K562 (cell line): ENCODE measurements around the gene HMGN1. TPM values are rescaled to one million over a fixed set of nuclear protein-coding genes. Genes with fewer than 3 reads are reported as not detected.

ENCODE experiments used
- ARHGAP35 ChIP-seq: fragments of 450-650 bp; IDR thresholded peaks from 2 replicates; pipeline ENCODE4 v1.6.1; 2018; ENCODE audit not compliant: partially characterized antibody
- BRF1 ChIP-seq: IDR thresholded peaks from 3 replicates; pipeline ENCODE4 v1.6.1; 2011; ENCODE audit warnings: borderline replicate concordance, mild to moderate bottlenecking; ENCODE audit not compliant: insufficient read length; ENCODE audit errors: extremely low read depth
- CBFA2T2 ChIP-seq: fragments of 450-650 bp; conservative IDR thresholded peaks from 2 replicates; pipeline ENCODE4 v1.6.1; 2017; ENCODE audit warnings: mild to moderate bottlenecking
- DPF2 ChIP-seq: fragments of 450-650 bp; IDR thresholded peaks from 2 replicates; pipeline ENCODE4 v1.6.1; 2016
- ELF4 ChIP-seq: fragments of 450-650 bp; formaldehyde crosslinking; IDR thresholded peaks from 2 replicates; pipeline ENCODE4 v1.4.0; 2022; ENCODE audit warnings: missing genetic modification characterization
- FOXO4 ChIP-seq: fragments of 450-650 bp; formaldehyde crosslinking; IDR thresholded peaks from 2 replicates; pipeline ENCODE4 v1.4.0; 2020; ENCODE audit warnings: mild to moderate bottlenecking, moderate library complexity
- HNRNPH1 ChIP-seq: fragments of 200-400 bp; formaldehyde crosslinking; optimal IDR thresholded peaks from 2 replicates; pipeline ENCODE3; 2017; ENCODE audit warnings: low read depth, mild to moderate bottlenecking, low read length, moderate library complexity
- IRF2 ChIP-seq: sonication (generic); formaldehyde crosslinking; IDR thresholded peaks from 2 replicates; pipeline ENCODE4 v1.8.1; 2022; ENCODE audit warnings: mild to moderate bottlenecking, missing genetic modification reagents
- KDM4B ChIP-seq, 2 experiments: fragments of 450-650 bp in 1 of 2; sonication (generic) in 1 of 2; IDR thresholded peaks; 2 replicates each; pipeline ENCODE4 v1.6.1; 2016 to 2017; ENCODE audit warnings: borderline replicate concordance in 2 of 2, antibody characterized with exemption in 1 of 2, low read depth in 1 of 2, mild to moderate bottlenecking in 1 of 2
- MAFG ChIP-seq: fragments of 450-650 bp; conservative IDR thresholded peaks from 2 replicates; pipeline ENCODE4 v1.6.1; 2016; ENCODE audit warnings: missing genetic modification characterization, missing compliant biosample characterization
- MYC ChIP-seq, 2 experiments: fragments of 250-450 bp in 1 of 2; sonication (Bioruptor Pico) in 1 of 2; IDR thresholded peaks; 2 replicates each; pipeline versions ENCODE4 v1.5.1 to v1.6.1; 2012 to 2021; ENCODE audit warnings: low read depth in 2 of 2, borderline replicate concordance in 1 of 2, improper control_type of control experiment in 1 of 2, low read length in 1 of 2, mild to moderate bottlenecking in 1 of 2, moderate library complexity in 1 of 2
- NR2C1 ChIP-seq, 2 experiments: fragments of 450-650 bp; IDR thresholded peaks; 2 replicates each; pipeline ENCODE4 v1.6.1; 2017; ENCODE audit warnings: mild to moderate bottlenecking in 2 of 2, antibody characterized with exemption in 1 of 2, inconsistent platforms in 1 of 2, missing compliant biosample characterization in 1 of 2, missing genetic modification characterization in 1 of 2
- NR2C2 ChIP-seq, 2 experiments: fragments of 200-800 bp in 1 of 2; sonication (Bioruptor generic) in 1 of 2; sonication (generic) in 1 of 2; formaldehyde crosslinking in 1 of 2; IDR thresholded peaks; 2 replicates each; pipeline versions ENCODE4 v1.6.1 to v1.8.0; 2016 to 2022; ENCODE audit warnings: mild to moderate bottlenecking in 1 of 2, missing compliant biosample characterization in 1 of 2, missing genetic modification characterization in 1 of 2, missing genetic modification reagents in 1 of 2
- RFX5 ChIP-seq: IDR thresholded peaks from 2 replicates; pipeline ENCODE4 v1.6.1; 2011; ENCODE audit warnings: low read depth, mild to moderate bottlenecking, improper control_type of control experiment, low read length
- SMARCC2 ChIP-seq: fragments of 450-650 bp; IDR thresholded peaks from 2 replicates; pipeline ENCODE4 v1.6.1; 2017; ENCODE audit warnings: antibody characterized with exemption, moderate library complexity, mild to moderate bottlenecking, low read depth
- TFAM ChIP-seq: fragments of 250-450 bp; sonication (Bioruptor Pico); conservative IDR thresholded peaks from 2 replicates; pipeline ENCODE4 v1.5.0; 2021; ENCODE audit warnings: mild to moderate bottlenecking, moderate library complexity
- THRAP3 ChIP-seq: fragments of 450-650 bp; IDR thresholded peaks from 2 replicates; pipeline ENCODE4 v1.6.1; 2016; ENCODE audit warnings: mild to moderate bottlenecking, inconsistent platforms, borderline replicate concordance
- TSC22D4 ChIP-seq: fragments of 450-650 bp; IDR thresholded peaks from 2 replicates; pipeline ENCODE4 v1.6.1; 2016; ENCODE audit warnings: missing genetic modification characterization, missing biosample characterization, control low read depth
- ZNF263 ChIP-seq: sonication (generic); formaldehyde crosslinking; IDR thresholded peaks from 2 replicates; pipeline ENCODE4 v1.8.0; 2022; ENCODE audit warnings: mild to moderate bottlenecking, missing genetic modification reagents, borderline replicate concordance
- ZNF707 ChIP-seq: fragments of 250-450 bp; sonication (Bioruptor Pico); conservative IDR thresholded peaks from 2 replicates; pipeline ENCODE4 v1.8.0; 2022; ENCODE audit warnings: inconsistent platforms, mild to moderate bottlenecking, moderate library complexity
- polyA plus RNA-seq, 8 experiments: library from polyadenylated mRNA; depleted of rRNA in 4 of 8; stranded (reverse) in 5 of 8; unstranded in 3 of 8; fragments of >200 nt; fragmentation: Nextera tagmentation in 2 of 8; fragmentation: Illumina TruSeq in 1 of 8; extraction: Ambion mirVana in 2 of 8; extraction: Trizol in 1 of 8; gene quantifications; 2 replicates each; pipeline versions ENCODE4 v1.2.1 to v1.2.3, GENCODE V29; 2011 to 2014; ENCODE audit warnings: inconsistent platforms in 1 of 8, missing spikeins in 1 of 8
- total RNA-seq, 7 experiments: library from RNA; depleted of rRNA in 6 of 7; stranded (reverse); fragments of >200 nt in 6 of 7; fragmentation: Illumina TruSeq in 2 of 7; extraction: Trizol in 2 of 7; gene quantifications; 2 replicates each; pipeline versions ENCODE4 v1.2.1 to v1.2.3, GENCODE V29; 2011 to 2021; ENCODE audit warnings: low replicate concordance in 1 of 7
- TF ChIP-seq, protein P1 (sequence below): fragments of 250-450 bp; sonication (Bioruptor Pico); IDR thresholded peaks from 2 replicates; pipeline ENCODE4 v1.9.0; 2021; ENCODE audit warnings: mild to moderate bottlenecking, inconsistent platforms
- TF ChIP-seq, protein P2 (sequence below): fragments of 250-450 bp; sonication (Bioruptor Pico); IDR thresholded peaks from 2 replicates; pipeline ENCODE4 v1.8.0; 2022; ENCODE audit warnings: inconsistent platforms

The HMGN1 gene
- total and polyA plus RNA-seq, 9 of the 15 experiments (the other 6 are each of a cell fraction or from before 2014, with no cell fraction given) = 124 to 626 (median 498) TPM

DNA sequence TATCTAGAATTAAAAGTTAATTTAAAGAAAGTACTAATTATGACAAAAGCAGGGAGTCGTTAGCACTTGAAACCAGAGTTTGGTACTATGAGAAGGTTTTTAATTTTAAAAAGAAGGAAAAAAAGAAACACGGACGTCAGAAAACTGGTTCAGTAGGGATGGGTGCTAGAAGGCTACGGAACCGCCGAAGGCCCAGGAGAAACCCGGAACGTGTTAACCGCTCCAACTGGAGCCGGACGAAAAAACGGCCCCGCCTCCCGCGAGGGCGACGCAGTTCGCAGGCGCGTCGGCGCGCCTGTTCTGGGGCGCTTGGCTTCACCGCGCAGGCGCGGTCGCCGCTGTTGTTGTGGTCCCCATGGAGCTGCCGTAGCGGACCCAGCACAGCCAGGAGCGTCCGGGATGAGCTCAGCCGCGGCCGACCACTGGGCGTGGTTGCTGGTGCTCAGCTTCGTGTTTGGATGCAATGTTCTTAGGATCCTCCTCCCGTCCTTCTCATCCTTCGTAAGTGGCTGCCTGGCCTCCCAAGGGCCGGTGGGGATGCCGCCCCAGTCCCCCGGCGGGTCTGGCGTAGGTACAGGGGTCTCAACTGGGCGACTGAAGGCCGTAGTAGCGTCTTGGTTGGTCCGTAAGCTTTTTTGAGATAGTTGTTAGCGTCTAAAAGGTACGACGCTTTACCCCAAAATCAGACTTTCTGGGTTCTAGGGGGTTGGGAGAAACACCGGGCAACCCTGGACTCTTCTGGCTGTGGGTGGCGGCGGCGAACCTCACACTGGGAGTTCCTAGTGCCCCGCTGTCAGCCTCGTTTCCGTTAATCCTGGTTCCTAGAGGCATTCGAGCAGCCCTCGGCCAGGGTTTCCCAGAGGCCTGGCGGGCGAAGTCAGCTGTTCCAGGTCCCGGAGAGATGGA is 31.4 kb upstream of the HMGN1 start (continued):
- TF ChIP-seq MYC (IDR thresholded peaks at IDR 0.05; ENCODE audit: low read depth, low read length) (peak; percentile 52; the same call in 1 of the 2 replicates), MYC (CRISPR knock-in tag; IDR thresholded peaks at IDR 0.05; ENCODE audit: borderline replicate concordance, low read depth) (no peak), KDM4B (IDR thresholded peaks at IDR 0.05; ENCODE audit: borderline replicate concordance in 2 of 2, low read depth in 1 of 2) (peak in 1 of 2 experiments; percentile 20; a peak in 1 of 4 replicates), TFAM (no peak), DPF2 (no peak), THRAP3 (no peak), ZNF707 (no peak), HNRNPH1 (no peak), NR2C2 (CRISPR knock-in tag; IDR thresholded peaks at IDR 0.05) (no peak), NR2C2 (tag; IDR thresholded peaks at IDR 0.05) (peak; percentile 65), ARHGAP35 (no peak), ZNF263 (no peak), NR2C1 (IDR thresholded peaks at IDR 0.05) (no peak), NR2C1 (tag; IDR thresholded peaks at IDR 0.05) (no peak), CBFA2T2 (no peak), BRF1 (no peak), MAFG (tag) (no peak), FOXO4 (no peak), RFX5 (no peak), IRF2 (no peak), SMARCC2 (no peak), TSC22D4 (tag) (no peak), ELF4 (CRISPR knock-in tag) (no peak)
- TF ChIP-seq, protein P1, sequence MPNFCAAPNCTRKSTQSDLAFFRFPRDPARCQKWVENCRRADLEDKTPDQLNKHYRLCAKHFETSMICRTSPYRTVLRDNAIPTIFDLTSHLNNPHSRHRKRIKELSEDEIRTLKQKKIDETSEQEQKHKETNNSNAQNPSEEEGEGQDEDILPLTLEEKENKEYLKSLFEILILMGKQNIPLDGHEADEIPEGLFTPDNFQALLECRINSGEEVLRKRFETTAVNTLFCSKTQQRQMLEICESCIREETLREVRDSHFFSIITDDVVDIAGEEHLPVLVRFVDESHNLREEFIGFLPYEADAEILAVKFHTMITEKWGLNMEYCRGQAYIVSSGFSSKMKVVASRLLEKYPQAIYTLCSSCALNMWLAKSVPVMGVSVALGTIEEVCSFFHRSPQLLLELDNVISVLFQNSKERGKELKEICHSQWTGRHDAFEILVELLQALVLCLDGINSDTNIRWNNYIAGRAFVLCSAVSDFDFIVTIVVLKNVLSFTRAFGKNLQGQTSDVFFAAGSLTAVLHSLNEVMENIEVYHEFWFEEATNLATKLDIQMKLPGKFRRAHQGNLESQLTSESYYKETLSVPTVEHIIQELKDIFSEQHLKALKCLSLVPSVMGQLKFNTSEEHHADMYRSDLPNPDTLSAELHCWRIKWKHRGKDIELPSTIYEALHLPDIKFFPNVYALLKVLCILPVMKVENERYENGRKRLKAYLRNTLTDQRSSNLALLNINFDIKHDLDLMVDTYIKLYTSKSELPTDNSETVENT (CRISPR knock-in tag) = peak; percentile 82
- TF ChIP-seq, protein P2, sequence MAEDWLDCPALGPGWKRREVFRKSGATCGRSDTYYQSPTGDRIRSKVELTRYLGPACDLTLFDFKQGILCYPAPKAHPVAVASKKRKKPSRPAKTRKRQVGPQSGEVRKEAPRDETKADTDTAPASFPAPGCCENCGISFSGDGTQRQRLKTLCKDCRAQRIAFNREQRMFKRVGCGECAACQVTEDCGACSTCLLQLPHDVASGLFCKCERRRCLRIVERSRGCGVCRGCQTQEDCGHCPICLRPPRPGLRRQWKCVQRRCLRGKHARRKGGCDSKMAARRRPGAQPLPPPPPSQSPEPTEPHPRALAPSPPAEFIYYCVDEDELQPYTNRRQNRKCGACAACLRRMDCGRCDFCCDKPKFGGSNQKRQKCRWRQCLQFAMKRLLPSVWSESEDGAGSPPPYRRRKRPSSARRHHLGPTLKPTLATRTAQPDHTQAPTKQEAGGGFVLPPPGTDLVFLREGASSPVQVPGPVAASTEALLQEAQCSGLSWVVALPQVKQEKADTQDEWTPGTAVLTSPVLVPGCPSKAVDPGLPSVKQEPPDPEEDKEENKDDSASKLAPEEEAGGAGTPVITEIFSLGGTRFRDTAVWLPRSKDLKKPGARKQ (CRISPR knock-in tag) = no peak
